ENCODE measurements around the gene CLSTN2. TPM values are rescaled to one million over a fixed set of nuclear protein-coding genes. Genes with fewer than 3 reads are reported as not detected.

Gene CLSTN2
- total and polyA plus RNA-seq, 2 of the 13 experiments (the other 11 are each of a cell fraction or from before 2014, with no cell fraction given) = not detected

- H3K4me1 ChIP-seq (ENCODE audit: insufficient read depth, low read length) = no peaks in the 10 kb centered on the region
- no peaks in the 10 kb centered on the region for H3K27me3 ChIP-seq (ENCODE audit: control insufficient read depth in 1 of 2, insufficient read depth in 2 of 2, low read length in 2 of 2)
- no peak overlapping the region for H3K4me3 ChIP-seq (replicated peaks in 1 of 3; ENCODE audit: insufficient read depth in 1 of 3, low read depth in 2 of 3, low read length in 3 of 3)
- H3K9ac ChIP-seq (ENCODE audit: insufficient read depth, low read depth, low read length) = no peak overlapping the region
- intact Hi-C loops (cut with micrococcal nuclease; ENCODE audit: unreplicated experiment) (no loop called here), in situ Hi-C loops (cut with HindIII; ENCODE audit: extremely low pct_ligation_motif_present, low pct_unique_long_range_greater_than_20kb) (no loop called here)
- no peaks in the 10 kb centered on the region for H4K20me1 ChIP-seq (ENCODE audit: insufficient read depth, low read length)
- no peak overlapping the region for H3K4me2 ChIP-seq (ENCODE audit: low read depth, low read length)
- H3K79me2 ChIP-seq (ENCODE audit: insufficient read depth, low read length) = no peaks in the 10 kb centered on the region
- 7% methylated on average over 2 of the region's 2 CpGs for WGBS (ENCODE audit: low lambda C conversion rate)
- TF ChIP-seq SETDB1 (CRISPR knock-in tag; IDR thresholded peaks at IDR 0.05; ENCODE audit: borderline replicate concordance) = no peak
- no peak for TF ChIP-seq ZNF614 (CRISPR knock-in tag; IDR thresholded peaks at IDR 0.05; ENCODE audit: borderline replicate concordance)
- TF ChIP-seq MIER2 (CRISPR knock-in tag; IDR thresholded peaks at IDR 0.05) = no peak
- no peak for TF ChIP-seq ZBTB26 (CRISPR knock-in tag; IDR thresholded peaks at IDR 0.05; ENCODE audit: borderline replicate concordance)
- TF ChIP-seq ZNF773 (CRISPR knock-in tag; IDR thresholded peaks at IDR 0.05; ENCODE audit: borderline replicate concordance) = no peak
- no peak for TF ChIP-seq DR1 (CRISPR knock-in tag; IDR thresholded peaks at IDR 0.05)
- no peak for TF ChIP-seq HDAC6 (IDR thresholded peaks at IDR 0.05; ENCODE audit: low read depth, low read length)
- TF ChIP-seq PHB2 (IDR thresholded peaks at IDR 0.05; ENCODE audit: partially characterized antibody) = no peak
- TF ChIP-seq ZNF839 (CRISPR knock-in tag; IDR thresholded peaks at IDR 0.05; ENCODE audit: borderline replicate concordance) = no peak
- no peak for TF ChIP-seq STAG1 (CRISPR knock-in tag; IDR thresholded peaks at IDR 0.05)
- no peak for TF ChIP-seq ZBTB8A (CRISPR knock-in tag; IDR thresholded peaks at IDR 0.05; ENCODE audit: borderline replicate concordance, low read depth)
- no peak for TF ChIP-seq ZNF768 (CRISPR knock-in tag; IDR thresholded peaks at IDR 0.05)
- no peak for TF ChIP-seq SRF (IDR thresholded peaks at IDR 0.05; ENCODE audit: low read depth, low read length)
- no peak for TF ChIP-seq ZNF766 (CRISPR knock-in tag; IDR thresholded peaks at IDR 0.05; ENCODE audit: borderline replicate concordance)
- no peak for TF ChIP-seq PITX1 (CRISPR knock-in tag; IDR thresholded peaks at IDR 0.05)
- H2AFZ ChIP-seq (ENCODE audit: low read length) = no peak overlapping the region
- no peaks in the 10 kb centered on the region for H3K36me3 ChIP-seq (replicated peaks in 1 of 2; ENCODE audit: control insufficient read depth in 1 of 2, insufficient read depth in 2 of 2, low read length in 2 of 2)
- CTCF ChIA-PET (ENCODE audit: low intra/inter-chr PET ratio, low total read pairs) = no interaction called here
- no peak overlapping the region for H3K27ac ChIP-seq (ENCODE audit: extremely low read length, insufficient read depth, low read length)
- BruUV-seq (replicated peaks) = no TSS peak
- H3K9me3 ChIP-seq (ENCODE audit: low read length) = no peaks in the 10 kb centered on the region
- ATAC-seq = no peak
- POLR2A ChIA-PET = no interaction called here
- FAIRE-seq = no peak
- no peak for DNase-seq (ENCODE audit: low spot score)
These were observed 263.3 kb downstream of the CLSTN2 start for GRCh38 chr3:140198242-140198641.
